WTC11 (cell line): ENCODE measurements around the gene ADAP1.
"Not testable (repeated sequence)": the region's sequence is repeated elsewhere in the genome, so short reads cannot be mapped to it uniquely, and the experiment has no call there.

Experiments used
- CTCF ChIP-seq: fragments of 200-600 bp; IDR thresholded peaks from 2 replicates; pipeline ENCODE4 v1.8.0; 2022; ENCODE audit warnings: antibody characterized with exemption
- E2F1 ChIP-seq: sonication (generic); formaldehyde crosslinking; IDR thresholded peaks from 2 replicates; pipeline ENCODE4 v1.8.0; 2022; ENCODE audit warnings: mild to moderate bottlenecking, missing genetic modification reagents
- ERG ChIP-seq: fragments of 250-450 bp; sonication (Bioruptor Pico); IDR thresholded peaks from 2 replicates; pipeline ENCODE4 v1.8.0; 2021; ENCODE audit warnings: mild to moderate bottlenecking
- ESRRA ChIP-seq: sonication (generic); formaldehyde crosslinking; IDR thresholded peaks from 2 replicates; pipeline ENCODE4 v1.8.1; 2022; ENCODE audit warnings: mild to moderate bottlenecking, missing genetic modification reagents, borderline replicate concordance
- NFATC4 ChIP-seq: fragments of 250-450 bp; sonication (Bioruptor Pico); IDR thresholded peaks from 2 replicates; pipeline ENCODE4 v1.9.0; 2021; ENCODE audit warnings: mild to moderate bottlenecking
- PREB ChIP-seq: sonication (generic); formaldehyde crosslinking; IDR thresholded peaks from 2 replicates; pipeline ENCODE4 v1.8.1; 2022; ENCODE audit warnings: mild to moderate bottlenecking, missing genetic modification reagents, moderate library complexity, borderline replicate concordance
- ZBTB43 ChIP-seq: sonication (generic); formaldehyde crosslinking; IDR thresholded peaks from 2 replicates; pipeline ENCODE4 v1.8.1; 2023; ENCODE audit warnings: mild to moderate bottlenecking, missing genetic modification reagents
- ZMAT4 ChIP-seq: fragments of 250-450 bp; sonication (Bioruptor Pico); IDR thresholded peaks from 2 replicates; pipeline ENCODE4 v1.9.0; 2021; ENCODE audit warnings: mild to moderate bottlenecking
- ZNF121 ChIP-seq: sonication (generic); formaldehyde crosslinking; IDR thresholded peaks from 2 replicates; pipeline ENCODE4 v1.8.0; 2023; ENCODE audit warnings: missing genetic modification reagents
- ZNF232 ChIP-seq: sonication (generic); formaldehyde crosslinking; IDR thresholded peaks from 2 replicates; pipeline ENCODE4 v1.8.0; 2022; ENCODE audit warnings: mild to moderate bottlenecking, missing genetic modification reagents

GRCh38 chr7:908591-909357 is 45.7 kb downstream of the ADAP1 start:
- not testable (repeated sequence) for TF ChIP-seq ZMAT4 (CRISPR knock-in tag); ZNF121; E2F1 (CRISPR knock-in tag); ZNF232; ERG; PREB (CRISPR knock-in tag); NFATC4 (CRISPR knock-in tag); ESRRA (CRISPR knock-in tag)
- peak; percentile 66 for TF ChIP-seq CTCF
- 0 out of 2 replicates have a peak, but pooled peaks have one; percentile 30 for TF ChIP-seq ZBTB43
